ENCODE results near the gene SLC37A4.

DNA sequence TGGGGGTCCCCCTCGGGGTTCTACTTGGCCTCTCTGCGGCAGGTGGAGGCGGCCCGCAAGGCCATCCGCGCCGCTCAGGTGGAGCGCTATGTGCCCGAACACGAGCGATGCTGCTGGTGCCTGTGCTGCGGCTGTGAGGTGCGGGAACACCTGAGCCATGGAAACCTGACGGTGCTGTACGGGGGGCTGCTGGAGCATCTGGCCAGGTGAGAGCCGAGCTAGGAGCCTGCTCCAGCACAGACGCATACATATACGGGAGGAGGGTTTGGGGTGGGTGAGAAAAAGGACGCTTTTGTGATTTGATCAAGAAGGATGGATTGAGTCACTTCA is 32.3 kb downstream of the SLC37A4 start:
- TF ChIP-seq, protein P1, sequence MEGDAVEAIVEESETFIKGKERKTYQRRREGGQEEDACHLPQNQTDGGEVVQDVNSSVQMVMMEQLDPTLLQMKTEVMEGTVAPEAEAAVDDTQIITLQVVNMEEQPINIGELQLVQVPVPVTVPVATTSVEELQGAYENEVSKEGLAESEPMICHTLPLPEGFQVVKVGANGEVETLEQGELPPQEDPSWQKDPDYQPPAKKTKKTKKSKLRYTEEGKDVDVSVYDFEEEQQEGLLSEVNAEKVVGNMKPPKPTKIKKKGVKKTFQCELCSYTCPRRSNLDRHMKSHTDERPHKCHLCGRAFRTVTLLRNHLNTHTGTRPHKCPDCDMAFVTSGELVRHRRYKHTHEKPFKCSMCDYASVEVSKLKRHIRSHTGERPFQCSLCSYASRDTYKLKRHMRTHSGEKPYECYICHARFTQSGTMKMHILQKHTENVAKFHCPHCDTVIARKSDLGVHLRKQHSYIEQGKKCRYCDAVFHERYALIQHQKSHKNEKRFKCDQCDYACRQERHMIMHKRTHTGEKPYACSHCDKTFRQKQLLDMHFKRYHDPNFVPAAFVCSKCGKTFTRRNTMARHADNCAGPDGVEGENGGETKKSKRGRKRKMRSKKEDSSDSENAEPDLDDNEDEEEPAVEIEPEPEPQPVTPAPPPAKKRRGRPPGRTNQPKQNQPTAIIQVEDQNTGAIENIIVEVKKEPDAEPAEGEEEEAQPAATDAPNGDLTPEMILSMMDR (IDR thresholded peaks at IDR 0.05): no peak
- TF ChIP-seq ZNF263 (CRISPR knock-in tag; IDR thresholded peaks at IDR 0.05; ENCODE audit: low read depth): no peak
- TF ChIP-seq, protein P2, sequence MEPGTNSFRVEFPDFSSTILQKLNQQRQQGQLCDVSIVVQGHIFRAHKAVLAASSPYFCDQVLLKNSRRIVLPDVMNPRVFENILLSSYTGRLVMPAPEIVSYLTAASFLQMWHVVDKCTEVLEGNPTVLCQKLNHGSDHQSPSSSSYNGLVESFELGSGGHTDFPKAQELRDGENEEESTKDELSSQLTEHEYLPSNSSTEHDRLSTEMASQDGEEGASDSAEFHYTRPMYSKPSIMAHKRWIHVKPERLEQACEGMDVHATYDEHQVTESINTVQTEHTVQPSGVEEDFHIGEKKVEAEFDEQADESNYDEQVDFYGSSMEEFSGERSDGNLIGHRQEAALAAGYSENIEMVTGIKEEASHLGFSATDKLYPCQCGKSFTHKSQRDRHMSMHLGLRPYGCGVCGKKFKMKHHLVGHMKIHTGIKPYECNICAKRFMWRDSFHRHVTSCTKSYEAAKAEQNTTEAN (CRISPR knock-in tag; IDR thresholded peaks at IDR 0.05): no peak
- no peak for TF ChIP-seq TCF7 (CRISPR knock-in tag; IDR thresholded peaks at IDR 0.05; ENCODE audit: low read depth)
- TF ChIP-seq, protein P3, sequence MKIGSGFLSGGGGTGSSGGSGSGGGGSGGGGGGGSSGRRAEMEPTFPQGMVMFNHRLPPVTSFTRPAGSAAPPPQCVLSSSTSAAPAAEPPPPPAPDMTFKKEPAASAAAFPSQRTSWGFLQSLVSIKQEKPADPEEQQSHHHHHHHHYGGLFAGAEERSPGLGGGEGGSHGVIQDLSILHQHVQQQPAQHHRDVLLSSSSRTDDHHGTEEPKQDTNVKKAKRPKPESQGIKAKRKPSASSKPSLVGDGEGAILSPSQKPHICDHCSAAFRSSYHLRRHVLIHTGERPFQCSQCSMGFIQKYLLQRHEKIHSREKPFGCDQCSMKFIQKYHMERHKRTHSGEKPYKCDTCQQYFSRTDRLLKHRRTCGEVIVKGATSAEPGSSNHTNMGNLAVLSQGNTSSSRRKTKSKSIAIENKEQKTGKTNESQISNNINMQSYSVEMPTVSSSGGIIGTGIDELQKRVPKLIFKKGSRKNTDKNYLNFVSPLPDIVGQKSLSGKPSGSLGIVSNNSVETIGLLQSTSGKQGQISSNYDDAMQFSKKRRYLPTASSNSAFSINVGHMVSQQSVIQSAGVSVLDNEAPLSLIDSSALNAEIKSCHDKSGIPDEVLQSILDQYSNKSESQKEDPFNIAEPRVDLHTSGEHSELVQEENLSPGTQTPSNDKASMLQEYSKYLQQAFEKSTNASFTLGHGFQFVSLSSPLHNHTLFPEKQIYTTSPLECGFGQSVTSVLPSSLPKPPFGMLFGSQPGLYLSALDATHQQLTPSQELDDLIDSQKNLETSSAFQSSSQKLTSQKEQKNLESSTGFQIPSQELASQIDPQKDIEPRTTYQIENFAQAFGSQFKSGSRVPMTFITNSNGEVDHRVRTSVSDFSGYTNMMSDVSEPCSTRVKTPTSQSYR (CRISPR knock-in tag; IDR thresholded peaks at IDR 0.05): no peak
- TF ChIP-seq, protein P4, sequence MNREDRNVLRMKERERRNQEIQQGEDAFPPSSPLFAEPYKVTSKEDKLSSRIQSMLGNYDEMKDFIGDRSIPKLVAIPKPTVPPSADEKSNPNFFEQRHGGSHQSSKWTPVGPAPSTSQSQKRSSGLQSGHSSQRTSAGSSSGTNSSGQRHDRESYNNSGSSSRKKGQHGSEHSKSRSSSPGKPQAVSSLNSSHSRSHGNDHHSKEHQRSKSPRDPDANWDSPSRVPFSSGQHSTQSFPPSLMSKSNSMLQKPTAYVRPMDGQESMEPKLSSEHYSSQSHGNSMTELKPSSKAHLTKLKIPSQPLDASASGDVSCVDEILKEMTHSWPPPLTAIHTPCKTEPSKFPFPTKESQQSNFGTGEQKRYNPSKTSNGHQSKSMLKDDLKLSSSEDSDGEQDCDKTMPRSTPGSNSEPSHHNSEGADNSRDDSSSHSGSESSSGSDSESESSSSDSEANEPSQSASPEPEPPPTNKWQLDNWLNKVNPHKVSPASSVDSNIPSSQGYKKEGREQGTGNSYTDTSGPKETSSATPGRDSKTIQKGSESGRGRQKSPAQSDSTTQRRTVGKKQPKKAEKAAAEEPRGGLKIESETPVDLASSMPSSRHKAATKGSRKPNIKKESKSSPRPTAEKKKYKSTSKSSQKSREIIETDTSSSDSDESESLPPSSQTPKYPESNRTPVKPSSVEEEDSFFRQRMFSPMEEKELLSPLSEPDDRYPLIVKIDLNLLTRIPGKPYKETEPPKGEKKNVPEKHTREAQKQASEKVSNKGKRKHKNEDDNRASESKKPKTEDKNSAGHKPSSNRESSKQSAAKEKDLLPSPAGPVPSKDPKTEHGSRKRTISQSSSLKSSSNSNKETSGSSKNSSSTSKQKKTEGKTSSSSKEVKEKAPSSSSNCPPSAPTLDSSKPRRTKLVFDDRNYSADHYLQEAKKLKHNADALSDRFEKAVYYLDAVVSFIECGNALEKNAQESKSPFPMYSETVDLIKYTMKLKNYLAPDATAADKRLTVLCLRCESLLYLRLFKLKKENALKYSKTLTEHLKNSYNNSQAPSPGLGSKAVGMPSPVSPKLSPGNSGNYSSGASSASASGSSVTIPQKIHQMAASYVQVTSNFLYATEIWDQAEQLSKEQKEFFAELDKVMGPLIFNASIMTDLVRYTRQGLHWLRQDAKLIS (CRISPR knock-in tag; IDR thresholded peaks at IDR 0.05; ENCODE audit: borderline replicate concordance): no peak
- TF ChIP-seq, protein P5, sequence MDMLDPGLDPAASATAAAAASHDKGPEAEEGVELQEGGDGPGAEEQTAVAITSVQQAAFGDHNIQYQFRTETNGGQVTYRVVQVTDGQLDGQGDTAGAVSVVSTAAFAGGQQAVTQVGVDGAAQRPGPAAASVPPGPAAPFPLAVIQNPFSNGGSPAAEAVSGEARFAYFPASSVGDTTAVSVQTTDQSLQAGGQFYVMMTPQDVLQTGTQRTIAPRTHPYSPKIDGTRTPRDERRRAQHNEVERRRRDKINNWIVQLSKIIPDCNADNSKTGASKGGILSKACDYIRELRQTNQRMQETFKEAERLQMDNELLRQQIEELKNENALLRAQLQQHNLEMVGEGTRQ (CRISPR knock-in tag; IDR thresholded peaks at IDR 0.05): no peak
- TF ChIP-seq MXD4 (CRISPR knock-in tag; IDR thresholded peaks at IDR 0.05; ENCODE audit: borderline replicate concordance): no peak
